Thymus (tissue), 11 donors: Measurements from ENCODE around the gene SLC10A3. TPM values are rescaled to one million over a fixed set of nuclear protein-coding genes. Genes with fewer than 3 reads are reported as not detected.

ENCODE experiments used
- DNase-seq, 9 donors: peaks; one replicate each; pipeline ENCODE4 v3.0.0-alpha.2; 2013; ENCODE audit warnings: low spot score in 9 of 9, low read depth in 6 of 9, missing footprints in 1 of 9
- H3K27ac ChIP-seq, 2 donors: one replicate each; pipeline ENCODE4 v1.5.1; 2013; ENCODE audit warnings: control low read depth in 1 of 2, low read depth in 1 of 2, low read length in 1 of 2, mild to moderate bottlenecking in 1 of 2, moderate library complexity in 1 of 2
- H3K27me3 ChIP-seq, 2 donors: one replicate each; pipeline ENCODE4 v1.5.1; 2013; ENCODE audit warnings: low read length in 1 of 2; ENCODE audit not compliant: control insufficient read depth in 2 of 2, insufficient read depth in 1 of 2
- H3K36me3 ChIP-seq, 2 donors: one replicate each; pipeline ENCODE4 v1.5.1; 2013; ENCODE audit warnings: low read length in 1 of 2, mild to moderate bottlenecking in 1 of 2, moderate library complexity in 1 of 2; ENCODE audit not compliant: control insufficient read depth in 2 of 2, insufficient read depth in 2 of 2
- H3K4me1 ChIP-seq, 2 donors: one replicate each; pipeline ENCODE4 v1.5.1; 2013; ENCODE audit warnings: low read length in 2 of 2; ENCODE audit not compliant: control insufficient read depth in 2 of 2, insufficient read depth in 2 of 2
- H3K4me3 ChIP-seq, 2 donors: one replicate each; pipeline ENCODE4 v1.5.1; 2013; ENCODE audit warnings: low read length in 2 of 2, control low read depth in 1 of 2, mild to moderate bottlenecking in 1 of 2
- H3K9me3 ChIP-seq, 2 donors: one replicate each; pipeline ENCODE4 v1.5.1; 2013; ENCODE audit warnings: low read length in 1 of 2, mild to moderate bottlenecking in 1 of 2; ENCODE audit not compliant: control insufficient read depth in 2 of 2, insufficient read depth in 1 of 2
- WGBS: extraction: QIAGEN DNeasy Blood & Tissue Kit; methylation state at CpG from one replicate; pipeline ENCODE4 v1.1.7; 2013; 5-methylcytosine and 5-hydroxymethylcytosine counted together
- polyA plus RNA-seq: library from polyadenylated mRNA; stranded (reverse); fragments of 200-250 nt; gene quantifications from one replicate; pipeline ENCODE4 v1.2.3, GENCODE V29; 2013
- total RNA-seq: library from RNA; stranded (reverse); fragments of 120-200 nt; gene quantifications from one replicate; pipeline ENCODE4 v1.2.4, GENCODE V29; 2013
- donor health status: healthy.

The SLC10A3 gene
- total and polyA plus RNA-seq, 2 donors, result 6.1 to 21.6 TPM

GRCh38 chrX:154471839-154472684, 18.4 kb downstream of the SLC10A3 start:
- Histone ChIP-seq H3K36me3 (peaks cover 2 to 45% of the 10 kb centered on the region in 2 donors), H3K27me3 (no peaks in the 10 kb centered on the region), H3K27ac (no peak overlapping the region), H3K4me1 (peaks cover 0 to 6% of the 10 kb centered on the region in 2 donors), H3K4me3 (no peak overlapping the region), H3K9me3 (peaks cover 0 to 9% of the 10 kb centered on the region in 2 donors)
- DNase-seq, result no peak
- WGBS, result 97% methylated on average over 23 of the region's 23 CpGs

- H3K4me3 ChIP-seq, result no peak overlapping the region
- H3K9me3 ChIP-seq, result peaks cover 0 to 15% of the 10 kb centered on the region in 2 donors
- H3K36me3 ChIP-seq, result peaks cover 2 to 54% of the 10 kb centered on the region in 2 donors
- no peaks in the 10 kb centered on the region for H3K27me3 ChIP-seq
- no peak overlapping the region for H3K27ac ChIP-seq
- 98% methylated on average over 22 of the region's 23 CpGs for WGBS
- DNase-seq, result no peak
- no peaks in the 10 kb centered on the region for H3K4me1 ChIP-seq
Observed at GRCh38 chrX:154470914-154471568, 19.4 kb downstream of the SLC10A3 start.

GRCh38 chrX:154470434-154470833, 20.0 kb downstream of the SLC10A3 start:
- no peak overlapping the region for H3K4me3 ChIP-seq
- no peaks in the 10 kb centered on the region for H3K27me3 ChIP-seq
- peaks cover 3 to 59% of the 10 kb centered on the region in 2 donors for H3K36me3 ChIP-seq
- no peak for DNase-seq
- 99% methylated on average over 14 of the region's 14 CpGs for WGBS
- no peak overlapping the region for H3K27ac ChIP-seq
- H3K4me1 ChIP-seq, result no peaks in the 10 kb centered on the region
- peaks cover 0 to 15% of the 10 kb centered on the region in 2 donors for H3K9me3 ChIP-seq

DNA sequence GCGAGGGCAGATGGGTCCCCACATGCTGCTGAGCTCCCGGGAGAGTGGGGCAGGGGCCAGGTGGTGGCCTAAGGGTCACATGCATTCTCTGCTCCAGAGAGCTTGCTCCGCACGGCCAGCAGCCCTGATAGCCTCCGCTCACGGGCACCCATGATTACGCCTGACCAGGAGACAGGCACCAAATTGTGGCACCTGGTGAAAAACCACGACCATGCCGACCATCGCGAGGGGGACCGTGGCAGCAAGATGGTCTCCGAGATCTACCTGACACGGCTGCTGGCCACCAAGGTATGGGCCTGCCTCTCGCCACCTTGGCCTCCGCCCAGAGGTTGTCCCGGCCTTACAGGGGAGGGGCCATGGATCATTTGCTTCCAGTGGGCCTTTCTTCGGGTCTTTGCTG, 20.5 kb downstream of the SLC10A3 start:
- Histone ChIP-seq H3K4me3 (no peak overlapping the region), H3K9me3 (peaks cover 0 to 15% of the 10 kb centered on the region in 2 donors), H3K36me3 (peaks cover 5 to 62% of the 10 kb centered on the region in 2 donors), H3K27me3 (no peaks in the 10 kb centered on the region), H3K4me1 (no peaks in the 10 kb centered on the region), H3K27ac (no peak overlapping the region)
- 99% methylated on average over 18 of the region's 18 CpGs for WGBS
- DNase-seq, result no peak

DNA sequence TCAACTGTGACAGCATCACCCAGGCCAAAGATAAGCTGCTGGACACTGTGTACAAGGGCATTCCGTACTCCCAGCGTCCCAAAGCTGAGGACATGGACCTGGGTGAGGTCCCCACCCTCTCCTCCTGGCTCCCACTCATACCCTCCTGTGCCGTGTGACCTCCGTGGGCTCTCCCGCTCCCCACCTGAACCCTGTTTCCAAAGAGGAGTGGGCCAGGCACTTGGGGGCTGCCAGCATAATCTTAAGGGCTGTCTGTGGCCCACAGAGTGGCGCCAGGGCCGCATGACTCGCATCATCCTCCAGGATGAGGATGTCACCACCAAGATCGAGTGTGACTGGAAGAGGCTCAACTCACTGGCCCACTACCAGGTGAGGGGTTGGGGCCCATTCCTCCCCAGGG, 21.3 kb downstream of the SLC10A3 start:
- WGBS, result 99% methylated on average over 9 of the region's 9 CpGs
- Histone ChIP-seq H3K27ac (no peak overlapping the region), H3K36me3 (peaks cover 5 to 67% of the 10 kb centered on the region in 2 donors), H3K27me3 (no peaks in the 10 kb centered on the region), H3K9me3 (peaks cover 0 to 17% of the 10 kb centered on the region in 2 donors), H3K4me1 (no peaks in the 10 kb centered on the region), H3K4me3 (no peak overlapping the region)
- DNase-seq, result no peak

DNA sequence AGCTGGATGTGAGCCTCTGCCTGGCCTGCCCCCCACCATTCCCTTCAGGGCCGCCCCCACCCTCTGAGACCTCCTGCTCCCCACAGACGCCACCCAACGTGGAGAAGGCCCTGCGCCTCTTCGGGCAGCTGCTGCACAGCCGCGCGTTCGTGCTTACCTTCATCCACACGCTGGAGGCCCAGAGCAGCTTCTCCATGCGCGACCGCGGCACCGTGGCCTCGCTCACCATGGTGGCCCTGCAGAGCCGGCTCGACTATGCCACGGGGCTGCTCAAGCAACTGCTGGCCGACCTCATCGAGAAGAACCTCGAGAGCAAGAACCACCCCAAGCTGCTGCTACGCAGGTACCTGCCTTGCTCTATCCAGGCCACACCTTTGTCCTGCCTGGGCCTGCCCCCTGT, 22.2 kb downstream of the SLC10A3 start:
- no peak overlapping the region for H3K27ac ChIP-seq
- H3K36me3 ChIP-seq, result peaks cover 5 to 67% of the 10 kb centered on the region in 2 donors
- no peak overlapping the region for H3K4me3 ChIP-seq
- DNase-seq, result no peak
- peaks cover 0 to 17% of the 10 kb centered on the region in 2 donors for H3K9me3 ChIP-seq
- 98% methylated on average over 23 of the region's 23 CpGs for WGBS
- no peaks in the 10 kb centered on the region for H3K4me1 ChIP-seq
- no peaks in the 10 kb centered on the region for H3K27me3 ChIP-seq

- no peak overlapping the region for H3K27ac ChIP-seq
- H3K4me1 ChIP-seq, result no peaks in the 10 kb centered on the region
- H3K4me3 ChIP-seq, result no peak overlapping the region
- no peaks in the 10 kb centered on the region for H3K27me3 ChIP-seq
- no peak for DNase-seq
- peaks cover 0 to 17% of the 10 kb centered on the region in 2 donors for H3K9me3 ChIP-seq
- 97% methylated on average over 21 of the region's 21 CpGs for WGBS
- H3K36me3 ChIP-seq, result peaks cover 5 to 67% of the 10 kb centered on the region in 2 donors
Observed at GRCh38 chrX:154467556-154467955, 22.9 kb downstream of the SLC10A3 start.

DNA sequence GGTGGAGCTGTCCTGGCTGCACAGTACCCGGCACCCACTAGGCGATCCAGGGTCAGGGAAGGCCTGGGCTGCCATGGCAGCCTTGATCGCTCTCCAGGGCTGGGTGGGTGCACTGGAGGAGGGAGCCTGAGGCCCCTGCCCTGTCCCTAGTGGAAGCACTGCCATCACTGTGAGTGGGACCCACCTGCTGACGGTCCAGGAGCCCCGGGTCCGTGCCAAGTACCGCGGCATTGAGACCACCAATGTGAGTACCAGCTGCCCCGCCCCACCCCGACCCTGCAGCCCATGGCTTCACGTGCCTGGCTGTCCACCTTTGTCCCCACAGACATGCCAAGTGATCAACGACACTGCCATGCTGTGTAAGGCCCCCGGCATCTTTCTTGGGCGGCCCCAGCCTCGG, 23.5 kb downstream of the SLC10A3 start:
- no peaks in the 10 kb centered on the region for H3K4me1 ChIP-seq
- WGBS, result 97% methylated on average over 15 of the region's 15 CpGs
- H3K9me3 ChIP-seq, result peaks cover 0 to 17% of the 10 kb centered on the region in 2 donors
- no peak for DNase-seq
- H3K27ac ChIP-seq, result no peak overlapping the region
- no peaks in the 10 kb centered on the region for H3K27me3 ChIP-seq
- peaks cover 5 to 67% of the 10 kb centered on the region in 2 donors for H3K36me3 ChIP-seq
- H3K4me3 ChIP-seq, result no peak overlapping the region

DNA sequence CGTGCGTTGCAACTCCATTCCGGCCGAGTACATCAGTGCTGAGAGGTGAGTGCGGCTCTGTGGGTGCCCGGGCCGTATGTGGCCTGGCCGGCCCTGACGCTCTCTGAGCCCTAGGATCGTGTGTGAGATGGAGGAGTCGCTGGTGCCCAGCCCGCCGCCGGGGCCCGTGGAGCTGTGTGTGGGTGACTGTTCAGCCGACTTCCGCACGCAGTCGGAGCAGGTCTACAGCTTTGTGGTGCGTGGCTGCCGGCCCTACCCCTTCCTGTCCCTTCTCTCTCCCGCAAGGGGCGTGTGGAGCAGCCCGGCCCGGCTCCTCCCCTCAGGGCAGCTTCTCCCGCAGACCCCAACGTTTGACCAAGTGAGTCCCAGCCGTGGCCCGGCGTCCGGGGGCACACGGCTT, 24.4 kb downstream of the SLC10A3 start:
- Histone ChIP-seq H3K4me1 (no peaks in the 10 kb centered on the region), H3K27ac (no peak overlapping the region), H3K27me3 (no peaks in the 10 kb centered on the region), H3K36me3 (peaks cover 5 to 66% of the 10 kb centered on the region in 2 donors), H3K4me3 (no peak overlapping the region), H3K9me3 (peaks cover 0 to 17% of the 10 kb centered on the region in 2 donors)
- no peak for DNase-seq
- WGBS, result 98% methylated on average over 32 of the region's 32 CpGs
